NCI-H146 treated with DMSO at 0.1 percent for 48 hours (cell line): ENCODE measurements around the gene PCDHGB4.
"Not testable (repeated sequence)": the region's sequence is repeated elsewhere in the genome, so short reads cannot be mapped to it uniquely, and the experiment has no call there.

Experiments used
- DNase-seq: peaks from one replicate; lab custom pipeline; 2025; ENCODE audit not compliant: unreplicated experiment; lab: John Stamatoyannopoulos, UW

The PCDHGB4 gene

GRCh38 chr5:141397756-141398551 lies 10.5 kb downstream of the PCDHGB4 start, which contains the start of gene PCDHGB5:
Gene PCDHGB5, plus strand, starts transcription at chr5:141397947. Its CDS starts 181 bp downstream, at chr5:141398128.
- DNase-seq, result not testable (repeated sequence)

GRCh38 chr5:141398608-141399007 lies 11.1 kb downstream of the PCDHGB4 start:
- DNase-seq, result no peak

- no peak for DNase-seq
Observed at GRCh38 chr5:141399555-141400258, 12.2 kb downstream of the PCDHGB4 start.

GRCh38 chr5:141402553-141403243 lies 15.2 kb downstream of the PCDHGB4 start, which contains the start of gene PCDHGA9:
Gene PCDHGA9, plus strand, starts transcription at chr5:141402778. Its CDS starts 175 bp downstream, at chr5:141402953.
- DNase-seq, result no peak

- no peak for DNase-seq
Observed at GRCh38 chr5:141403387-141403786, 15.9 kb downstream of the PCDHGB4 start.

GRCh38 chr5:141407790-141408505 lies 20.4 kb downstream of the PCDHGB4 start, which contains the start of gene PCDHGB6:
Gene PCDHGB6, plus strand, starts transcription at chr5:141408021. Its CDS starts 182 bp downstream, at chr5:141408203.
- not testable (repeated sequence) for DNase-seq

GRCh38 chr5:141409598-141410306 lies 22.3 kb downstream of the PCDHGB4 start:
- DNase-seq, result no peak

- DNase-seq, result no peak
Observed at GRCh38 chr5:141411575-141411974, 24.1 kb downstream of the PCDHGB4 start.

- no peak for DNase-seq
Observed at GRCh38 chr5:141412854-141413539, 25.5 kb downstream of the PCDHGB4 start, which contains the start of gene PCDHGA10. Gene PCDHGA10, plus strand, starts transcription at chr5:141412987. Its CDS starts 189 bp downstream, at chr5:141413176.

- DNase-seq, result no peak
Observed at GRCh38 chr5:141413540-141414069, 26.1 kb downstream of the PCDHGB4 start.

- DNase-seq, result not testable (repeated sequence)
Observed at GRCh38 chr5:141414548-141415274, 27.2 kb downstream of the PCDHGB4 start.

- not testable (repeated sequence) for DNase-seq
Observed at GRCh38 chr5:141415275-141415618, 27.7 kb downstream of the PCDHGB4 start.

- DNase-seq, result not testable (repeated sequence)
Observed at GRCh38 chr5:141417494-141418172, 30.1 kb downstream of the PCDHGB4 start, which contains the start of gene PCDHGB7. Gene PCDHGB7, plus strand, starts transcription at chr5:141417677. Its CDS starts 183 bp downstream, at chr5:141417860.

GRCh38 chr5:141419074-141419880 lies 31.8 kb downstream of the PCDHGB4 start:
- no peak for DNase-seq

- DNase-seq, result no peak
Observed at GRCh38 chr5:141420855-141421488, 33.5 kb downstream of the PCDHGB4 start, which contains the start of gene PCDHGA11. Gene PCDHGA11, plus strand, starts transcription at chr5:141421051. Its CDS starts 177 bp downstream, at chr5:141421228.

- DNase-seq, result no peak
Observed at GRCh38 chr5:141421489-141421855, 34.0 kb downstream of the PCDHGB4 start.
